Fibroblast of lung (primary cell): ENCODE measurements around the gene IL1F10. TPM values are rescaled to one million over a fixed set of nuclear protein-coding genes. Genes with fewer than 3 reads are reported as not detected.
A peak's percentile ranks its signal among the peaks of the same experiment; 100 is the strongest.

Experiments used
- DNase-seq, 2 donors: peaks; one replicate each; pipeline versions ENCODE4 v3.0.0 to v3.0.0-alpha.2; 2010; ENCODE audit warnings: low read depth in 2 of 2
- H2AFZ ChIP-seq: 2 replicates; pipeline ENCODE4 v1.5.1; 2012; ENCODE audit warnings: low read length, control low read depth, inconsistent platforms
- H3K27ac ChIP-seq: 2 replicates; pipeline ENCODE4 v1.5.1; 2011; ENCODE audit warnings: low read length, control low read depth; ENCODE audit not compliant: insufficient read depth
- H3K27me3 ChIP-seq: 2 replicates; pipeline ENCODE4 v1.5.1; 2011; ENCODE audit warnings: mild to moderate bottlenecking, low read length; ENCODE audit not compliant: control insufficient read depth, insufficient read depth
- H3K36me3 ChIP-seq: 2 replicates; pipeline ENCODE4 v1.5.1; 2011; ENCODE audit warnings: low read length; ENCODE audit not compliant: control insufficient read depth, insufficient read depth
- H3K4me1 ChIP-seq: 2 replicates; pipeline ENCODE4 v1.5.1; 2011; ENCODE audit warnings: low read length; ENCODE audit not compliant: control insufficient read depth, insufficient read depth; ENCODE audit errors: extremely low read depth
- H3K4me2 ChIP-seq: 2 replicates; pipeline ENCODE4 v1.5.1; 2011; ENCODE audit warnings: low read length, control low read depth; ENCODE audit not compliant: insufficient read depth; ENCODE audit errors: extremely low read depth
- H3K4me3 ChIP-seq, 4 experiments: fragments of 200-600 bp in 1 of 4; sonication (generic) in 1 of 4; replicated peaks in 1 of 4; 2 replicates each; pipeline ENCODE4 v1.5.1; 2011 to 2016; ENCODE audit warnings: low read length in 4 of 4, low read depth in 3 of 4, mild to moderate bottlenecking in 3 of 4, control low read depth in 2 of 4, inconsistent platforms in 1 of 4, mixed read lengths in 1 of 4; ENCODE audit not compliant: insufficient read depth in 1 of 4; ENCODE audit errors: control extremely low read depth in 1 of 4
- H3K79me2 ChIP-seq: 2 replicates; pipeline ENCODE4 v1.5.1; 2012; ENCODE audit warnings: mild to moderate bottlenecking, low read length, inconsistent platforms; ENCODE audit not compliant: control insufficient read depth, insufficient read depth
- H3K9ac ChIP-seq: 2 replicates; pipeline ENCODE4 v1.5.1; 2011; ENCODE audit warnings: mild to moderate bottlenecking, low read length, control low read depth; ENCODE audit not compliant: insufficient read depth
- H3K9me3 ChIP-seq: 2 replicates; pipeline ENCODE4 v1.5.1; 2012; ENCODE audit warnings: low read depth, low read length; ENCODE audit not compliant: control insufficient read depth, insufficient read depth
- H4K20me1 ChIP-seq: 2 replicates; pipeline ENCODE4 v1.5.1; 2011; ENCODE audit warnings: low read length; ENCODE audit not compliant: control insufficient read depth, insufficient read depth; ENCODE audit errors: extremely low read depth
- EZH2 ChIP-seq: IDR thresholded peaks from 2 replicates; pipeline ENCODE4 v1.5.1; 2012; ENCODE audit warnings: low read length, control low read depth, mild to moderate bottlenecking; ENCODE audit errors: missing control alignments
- polyA plus RNA-seq, 2 donors: library from polyadenylated mRNA; depleted of rRNA in 1 of 2; stranded (reverse) in 1 of 2; unstranded in 1 of 2; fragments of >200 nt; gene quantifications; 2 replicates each; pipeline ENCODE4 v1.2.1, GENCODE V29; 2011 to 2012; ENCODE audit warnings: missing spikeins in 1 of 2
- total RNA-seq: library from RNA; depleted of rRNA; stranded (reverse); fragments of >200 nt; gene quantifications from 2 replicates; pipeline ENCODE4 v1.2.1, GENCODE V29; 2014
- TF ChIP-seq, protein P1 (sequence below), 2 donors: IDR thresholded peaks in 1 of 2; conservative IDR thresholded peaks in 1 of 2; 1 replicate in 1 of 2; 2 replicates in 1 of 2; pipeline ENCODE4 v1.5.1; 2011 to 2012; ENCODE audit warnings: low read length in 2 of 2, control low read depth in 1 of 2, inconsistent platforms in 1 of 2, low read depth in 1 of 2, mild to moderate bottlenecking in 1 of 2

The IL1F10 gene
- total and polyA plus RNA-seq, 2 donors (not counting 1 experiment from before 2014, with no cell fraction given): not detected

DNA sequence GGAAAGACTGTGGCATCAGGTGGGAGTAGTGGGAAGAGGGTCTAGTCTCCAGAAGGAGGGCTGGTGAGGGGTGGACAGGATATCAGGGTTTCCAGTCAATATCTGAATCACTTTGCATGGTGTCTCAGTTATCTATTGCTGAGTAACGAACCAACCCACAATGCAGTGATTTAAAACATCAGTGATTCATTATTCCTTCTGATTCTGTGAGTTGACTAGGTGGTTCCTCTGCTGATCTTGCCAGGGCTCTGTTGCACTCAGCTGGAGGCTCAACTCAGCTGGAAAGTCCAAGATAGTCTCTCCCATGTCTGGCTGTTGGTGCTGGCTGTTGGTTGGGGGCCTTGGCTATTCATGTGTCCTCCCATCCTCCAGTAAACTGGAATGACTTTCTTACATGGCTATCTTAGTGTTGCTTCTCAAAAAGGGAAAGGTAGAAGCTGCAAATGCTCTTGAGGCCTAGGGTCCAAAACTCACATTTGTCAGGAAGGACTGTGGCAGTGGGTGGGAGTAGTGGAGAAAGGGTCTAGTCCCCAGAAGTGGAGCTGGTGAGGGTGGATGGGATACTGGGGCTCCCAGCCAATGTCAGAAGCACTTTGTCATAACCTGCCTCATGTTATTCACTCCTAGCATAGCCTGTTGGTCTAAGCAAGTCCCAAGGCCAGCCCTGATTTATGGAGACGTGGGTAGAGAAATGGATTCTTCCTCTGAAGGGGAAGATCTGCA is 13.9 kb downstream of the IL1F10 start:
- Histone ChIP-seq H4K20me1 (no peaks in the 10 kb centered on the region), H3K79me2 (no peaks in the 10 kb centered on the region), H3K27me3 (peaks cover 9% of the 10 kb centered on the region), H3K4me1 (no peaks in the 10 kb centered on the region), H2AFZ (no peak overlapping the region), H3K4me3 (no peak overlapping the region), H3K4me2 (no peak overlapping the region), H3K36me3 (no peaks in the 10 kb centered on the region), H3K9me3 (no peaks in the 10 kb centered on the region), H3K27ac (no peak overlapping the region), H3K9ac (no peak overlapping the region)
- TF ChIP-seq, protein P1, sequence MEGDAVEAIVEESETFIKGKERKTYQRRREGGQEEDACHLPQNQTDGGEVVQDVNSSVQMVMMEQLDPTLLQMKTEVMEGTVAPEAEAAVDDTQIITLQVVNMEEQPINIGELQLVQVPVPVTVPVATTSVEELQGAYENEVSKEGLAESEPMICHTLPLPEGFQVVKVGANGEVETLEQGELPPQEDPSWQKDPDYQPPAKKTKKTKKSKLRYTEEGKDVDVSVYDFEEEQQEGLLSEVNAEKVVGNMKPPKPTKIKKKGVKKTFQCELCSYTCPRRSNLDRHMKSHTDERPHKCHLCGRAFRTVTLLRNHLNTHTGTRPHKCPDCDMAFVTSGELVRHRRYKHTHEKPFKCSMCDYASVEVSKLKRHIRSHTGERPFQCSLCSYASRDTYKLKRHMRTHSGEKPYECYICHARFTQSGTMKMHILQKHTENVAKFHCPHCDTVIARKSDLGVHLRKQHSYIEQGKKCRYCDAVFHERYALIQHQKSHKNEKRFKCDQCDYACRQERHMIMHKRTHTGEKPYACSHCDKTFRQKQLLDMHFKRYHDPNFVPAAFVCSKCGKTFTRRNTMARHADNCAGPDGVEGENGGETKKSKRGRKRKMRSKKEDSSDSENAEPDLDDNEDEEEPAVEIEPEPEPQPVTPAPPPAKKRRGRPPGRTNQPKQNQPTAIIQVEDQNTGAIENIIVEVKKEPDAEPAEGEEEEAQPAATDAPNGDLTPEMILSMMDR (conservative IDR thresholded peaks at IDR 0.05 in 1 of 2, IDR thresholded peaks at IDR 0.05 in 1 of 2; ENCODE audit: low read depth in 1 of 2, low read length in 2 of 2): no peak
- TF ChIP-seq EZH2: no peak
- DNase-seq: no peak

DNA sequence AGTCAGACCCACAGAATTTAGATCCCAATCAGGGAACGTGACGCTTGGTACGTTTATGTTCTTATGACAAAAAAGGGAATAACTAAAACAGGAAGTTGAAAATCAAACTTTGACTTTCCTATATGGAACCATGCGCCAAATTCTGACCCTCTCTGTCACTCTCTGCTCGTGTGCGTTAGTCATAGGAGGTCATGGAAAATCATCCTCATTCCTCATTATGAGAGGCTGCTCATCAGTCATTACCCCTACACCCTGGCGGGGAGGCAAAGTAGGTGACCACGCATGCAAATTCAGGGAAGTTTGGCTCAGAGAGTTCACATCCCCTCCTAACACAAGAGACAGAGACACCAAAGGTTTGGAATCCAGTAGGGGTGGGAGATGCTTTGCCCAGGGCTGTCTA is 15.5 kb downstream of the IL1F10 start:
- TF ChIP-seq, protein P1 (conservative IDR thresholded peaks at IDR 0.05 in 1 of 2, IDR thresholded peaks at IDR 0.05 in 1 of 2; ENCODE audit: low read depth in 1 of 2, low read length in 2 of 2): no peak
- Histone ChIP-seq H2AFZ (no peak overlapping the region), H3K9me3 (no peaks in the 10 kb centered on the region), H3K36me3 (no peaks in the 10 kb centered on the region), H3K9ac (no peak overlapping the region), H3K27me3 (peaks cover 9% of the 10 kb centered on the region), H3K4me1 (no peaks in the 10 kb centered on the region), H3K79me2 (no peaks in the 10 kb centered on the region), H4K20me1 (no peaks in the 10 kb centered on the region), H3K4me3 (no peak overlapping the region), H3K4me2 (no peak overlapping the region), H3K27ac (no peak overlapping the region)
- no peak for DNase-seq

DNA sequence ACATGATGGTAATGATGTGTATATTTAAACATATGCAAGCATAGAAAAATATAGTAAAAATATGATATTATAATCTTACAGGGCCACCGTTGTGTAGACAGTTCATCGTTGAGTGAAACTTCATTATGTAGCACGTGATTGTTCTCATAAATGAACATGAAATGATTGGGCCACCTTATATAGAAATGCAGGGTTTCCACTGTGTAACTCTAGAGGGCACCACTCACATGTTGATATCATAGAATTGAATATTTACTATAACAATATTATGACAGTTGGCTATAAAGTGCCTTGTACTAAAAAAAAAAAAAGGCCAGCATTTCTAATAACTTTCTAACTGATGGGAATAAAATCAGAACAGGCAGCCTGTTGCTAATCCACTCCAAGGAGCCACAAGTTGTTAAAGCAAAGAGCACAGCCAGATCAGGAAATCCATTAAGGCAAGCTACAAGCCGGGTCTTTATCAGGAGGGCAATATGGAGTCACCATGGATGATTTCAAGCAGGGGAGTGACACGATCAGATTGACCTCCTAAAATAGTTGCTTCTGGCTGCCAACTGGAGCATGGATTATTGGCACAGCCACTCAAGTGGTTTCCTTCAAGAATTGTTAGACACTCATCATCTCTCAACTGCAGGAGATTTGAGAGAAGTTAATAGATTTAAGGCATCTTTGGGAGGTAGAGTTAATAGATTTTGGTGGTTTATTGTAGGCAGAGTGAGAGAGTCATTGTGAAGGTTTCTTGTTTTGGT is 16.7 kb downstream of the IL1F10 start:
- no peak for TF ChIP-seq EZH2
- TF ChIP-seq, protein P1 (conservative IDR thresholded peaks at IDR 0.05 in 1 of 2, IDR thresholded peaks at IDR 0.05 in 1 of 2; ENCODE audit: low read depth in 1 of 2, low read length in 2 of 2): peak in 1 of 2 donors; percentile 49
- Histone ChIP-seq H3K79me2 (no peaks in the 10 kb centered on the region), H3K4me3 (no peak overlapping the region), H3K27me3 (peaks cover 9% of the 10 kb centered on the region), H3K27ac (no peak overlapping the region), H3K9ac (no peak overlapping the region), H3K4me2 (no peak overlapping the region), H3K36me3 (no peaks in the 10 kb centered on the region), H2AFZ (no peak overlapping the region), H4K20me1 (no peaks in the 10 kb centered on the region), H3K9me3 (no peaks in the 10 kb centered on the region), H3K4me1 (no peaks in the 10 kb centered on the region)
- DNase-seq: peak in 1 of 2 donors; percentile 18
